OCI-LY1 (cell line): ENCODE results near the gene CCDC57.
A peak's percentile ranks its signal among the peaks of the same experiment; 100 is the strongest.

Source experiments
- H2AFZ ChIP-seq: fragments of 200-600 bp; sonication (generic), shearing (Covaris generic); 2 replicates; pipeline ENCODE4 v1.6.0; 2014; ENCODE audit warnings: antibody characterized with exemption, mild to moderate bottlenecking, low read length
- H3F3A ChIP-seq: fragments of 200-600 bp; sonication (generic), shearing (Covaris generic); 2 replicates; pipeline ENCODE4 v1.6.0; 2014; ENCODE audit warnings: mild to moderate bottlenecking, antibody characterized with exemption, low read length, moderate library complexity; ENCODE audit not compliant: insufficient read depth
- H3K27ac ChIP-seq: fragments of 200-600 bp; sonication (generic); 2 replicates; pipeline ENCODE4 v1.5.1; 2014; ENCODE audit warnings: low read length, mixed run types, mild to moderate bottlenecking, low read depth; ENCODE audit not compliant: poor library complexity, severe bottlenecking
- H3K27me3 ChIP-seq: fragments of 200-600 bp; sonication (generic); 2 replicates; pipeline ENCODE4 v1.6.0; 2014; ENCODE audit warnings: antibody characterized with exemption, mild to moderate bottlenecking, low read length, moderate library complexity; ENCODE audit not compliant: insufficient read depth
- H3K36me3 ChIP-seq: fragments of 200-600 bp; sonication (generic); 2 replicates; pipeline ENCODE4 v1.6.1; 2014; ENCODE audit warnings: mild to moderate bottlenecking, antibody characterized with exemption, low read length, moderate library complexity, mixed read lengths; ENCODE audit not compliant: insufficient read depth
- H3K4me1 ChIP-seq: fragments of 200-600 bp; sonication (generic); 2 replicates; pipeline ENCODE4 v1.5.1; 2014; ENCODE audit warnings: mild to moderate bottlenecking, low read length, moderate library complexity; ENCODE audit not compliant: insufficient read depth, severe bottlenecking
- H3K4me2 ChIP-seq: fragments of 200-600 bp; sonication (generic), shearing (Covaris generic); 2 replicates; pipeline ENCODE4 v1.6.1; 2014; ENCODE audit warnings: low read length
- H3K4me3 ChIP-seq: fragments of 200-600 bp; sonication (generic); 2 replicates; pipeline ENCODE4 v1.5.1; 2014; ENCODE audit warnings: low read length, low read depth, mild to moderate bottlenecking, mixed read lengths; ENCODE audit not compliant: poor library complexity, severe bottlenecking
- H3K79me2 ChIP-seq: fragments of 200-600 bp; shearing (Covaris generic); 2 replicates; pipeline ENCODE4 v1.6.1; 2016; ENCODE audit warnings: mixed run types, low read length, mixed read lengths; ENCODE audit not compliant: insufficient read depth
- H3K9ac ChIP-seq: fragments of 200-600 bp; sonication (generic), shearing (Covaris generic); 2 replicates; pipeline ENCODE4 v1.6.1; 2014; ENCODE audit warnings: mild to moderate bottlenecking, low read length, mixed read lengths
- H3K9me2 ChIP-seq: fragments of 200-600 bp; sonication (generic), shearing (Covaris generic); 2 replicates; pipeline ENCODE4 v1.6.1; 2014; ENCODE audit warnings: low read depth, mild to moderate bottlenecking, low read length, mixed read lengths
- H3K9me3 ChIP-seq: fragments of 200-600 bp; shearing (Covaris generic); 2 replicates; pipeline ENCODE4 v1.6.1; 2014; ENCODE audit warnings: low read length, mixed read lengths
- H4K20me1 ChIP-seq: fragments of 200-600 bp; sonication (generic), shearing (Covaris generic); 2 replicates; pipeline ENCODE4 v1.6.0; 2016; ENCODE audit warnings: mild to moderate bottlenecking, low read length; ENCODE audit not compliant: insufficient read depth
- CTCF ChIP-seq: fragments of 200-600 bp; sonication (generic), shearing (Covaris generic); IDR thresholded peaks from 2 replicates; pipeline ENCODE4 v1.5.1; 2017; ENCODE audit warnings: mild to moderate bottlenecking, antibody characterized with exemption, low read length, moderate library complexity, mixed read lengths
- EZH2 ChIP-seq: fragments of 200-600 bp; sonication (generic), shearing (Covaris generic); IDR thresholded peaks from 2 replicates; pipeline ENCODE4 v1.8.0; 2017; ENCODE audit warnings: borderline replicate concordance, mixed run types, mild to moderate bottlenecking, antibody characterized with exemption, low read length, moderate library complexity, mixed read lengths

Gene CCDC57

GRCh38 chr17:82229698-82230608 is 17.3 kb upstream of the CCDC57 start:
- H3K4me3 ChIP-seq: peak overlapping the region; percentile 55
- H2AFZ ChIP-seq: no peak overlapping the region
- no peak overlapping the region for H3K27ac ChIP-seq
- peaks cover 24% of the 10 kb centered on the region for H3K4me1 ChIP-seq
- no peak overlapping the region; the same call in 1 of the 2 replicates for H3K9ac ChIP-seq
- peaks cover 5% of the 10 kb centered on the region; the same call in 1 of the 2 replicates for H3K27me3 ChIP-seq
- H3K9me2 ChIP-seq: no peaks in the 10 kb centered on the region
- H3K79me2 ChIP-seq: no peaks in the 10 kb centered on the region
- H3K9me3 ChIP-seq: no peaks in the 10 kb centered on the region
- H3K4me2 ChIP-seq: peak overlapping the region; percentile 55; the same call in 1 of the 2 replicates
- H4K20me1 ChIP-seq: no peaks in the 10 kb centered on the region
- no peak for TF ChIP-seq CTCF
- no peak for TF ChIP-seq EZH2
- no peaks in the 10 kb centered on the region for H3K36me3 ChIP-seq
- no peaks in the 10 kb centered on the region for H3F3A ChIP-seq

GRCh38 chr17:82228842-82229697 is 16.4 kb upstream of the CCDC57 start, which contains the start of gene SLC16A3:
Gene SLC16A3, plus strand, starts transcription at chr17:82229042. Its CDS starts 6,967 bp downstream, at chr17:82236009.
- TF ChIP-seq CTCF (no peak), EZH2 (no peak)
- Histone ChIP-seq H3K4me1 (peaks cover 24% of the 10 kb centered on the region), H3K4me2 (peak within 1 kb of the TSS; percentile 72), H3F3A (no peaks in the 10 kb centered on the region), H2AFZ (no peak within 1 kb of the TSS), H3K9me2 (no peaks in the 10 kb centered on the region), H3K27ac (no peak within 1 kb of the TSS), H3K27me3 (peaks cover 5% of the 10 kb centered on the region; the same call in 1 of the 2 replicates), H3K36me3 (no peaks in the 10 kb centered on the region), H3K4me3 (peak within 1 kb of the TSS; percentile 64), H3K79me2 (no peaks in the 10 kb centered on the region), H3K9me3 (no peaks in the 10 kb centered on the region), H3K9ac (peak within 1 kb of the TSS; percentile 63; the same call in 1 of the 2 replicates), H4K20me1 (no peaks in the 10 kb centered on the region)

GRCh38 chr17:82228278-82228841 is 15.7 kb upstream of the CCDC57 start:
- Histone ChIP-seq H2AFZ (no peak overlapping the region), H3K9me3 (no peaks in the 10 kb centered on the region), H3K4me1 (peaks cover 24% of the 10 kb centered on the region), H4K20me1 (no peaks in the 10 kb centered on the region), H3K27ac (no peak overlapping the region), H3K9me2 (no peaks in the 10 kb centered on the region), H3F3A (no peaks in the 10 kb centered on the region), H3K9ac (peak overlapping the region; percentile 63; the same call in 1 of the 2 replicates), H3K4me2 (peak overlapping the region; percentile 72), H3K79me2 (no peaks in the 10 kb centered on the region), H3K36me3 (no peaks in the 10 kb centered on the region), H3K4me3 (peak overlapping the region; percentile 64), H3K27me3 (peaks cover 5% of the 10 kb centered on the region; the same call in 1 of the 2 replicates)
- TF ChIP-seq EZH2: no peak
- TF ChIP-seq CTCF: no peak
